Activated T-helper 17 cell treated with anti-CD3 and anti-CD28 coated beads, Interleukin-2, amount 50 U/mL, for 72 hours (primary cell): Measurements from ENCODE around the gene MRNIP. TPM values are rescaled to one million over a fixed set of nuclear protein-coding genes. Genes with fewer than 3 reads are reported as not detected.

ENCODE experiments used
- ATAC-seq: fragments of 150-1000 bp; cut with Tn5 transposase; replicated peaks from 2 replicates; pipeline ENCODE4 v1.10.0; 2021; ENCODE audit warnings: mild to moderate bottlenecking, moderate library complexity
- H3K27ac Mint-ChIP-seq: one replicate; pipeline ENCODE4 v1.8.0; 2022; ENCODE audit warnings: mixed read lengths
- H3K27me3 Mint-ChIP-seq: one replicate; pipeline ENCODE4 v1.8.0; 2022; ENCODE audit warnings: mixed read lengths
- H3K36me3 Mint-ChIP-seq: one replicate; pipeline ENCODE4 v1.8.0; 2022; ENCODE audit warnings: low read depth, mild to moderate bottlenecking, mixed read lengths
- H3K4me1 Mint-ChIP-seq: one replicate; pipeline ENCODE4 v1.8.0; 2022; ENCODE audit warnings: mixed read lengths
- H3K4me3 Mint-ChIP-seq: one replicate; pipeline ENCODE4 v1.8.0; 2022; ENCODE audit warnings: mild to moderate bottlenecking, mixed read lengths
- H3K9me3 Mint-ChIP-seq: one replicate; pipeline ENCODE4 v1.8.0; 2022; ENCODE audit warnings: mixed read lengths
- total RNA-seq, 2 donors: library from RNA; stranded (reverse); gene quantifications; one replicate each; pipeline ENCODE4 v1.2.3, GENCODE V29; 2022

Gene MRNIP
- total RNA-seq, 2 donors from 2014 or later: 17.4 to 35.2 TPM

DNA sequence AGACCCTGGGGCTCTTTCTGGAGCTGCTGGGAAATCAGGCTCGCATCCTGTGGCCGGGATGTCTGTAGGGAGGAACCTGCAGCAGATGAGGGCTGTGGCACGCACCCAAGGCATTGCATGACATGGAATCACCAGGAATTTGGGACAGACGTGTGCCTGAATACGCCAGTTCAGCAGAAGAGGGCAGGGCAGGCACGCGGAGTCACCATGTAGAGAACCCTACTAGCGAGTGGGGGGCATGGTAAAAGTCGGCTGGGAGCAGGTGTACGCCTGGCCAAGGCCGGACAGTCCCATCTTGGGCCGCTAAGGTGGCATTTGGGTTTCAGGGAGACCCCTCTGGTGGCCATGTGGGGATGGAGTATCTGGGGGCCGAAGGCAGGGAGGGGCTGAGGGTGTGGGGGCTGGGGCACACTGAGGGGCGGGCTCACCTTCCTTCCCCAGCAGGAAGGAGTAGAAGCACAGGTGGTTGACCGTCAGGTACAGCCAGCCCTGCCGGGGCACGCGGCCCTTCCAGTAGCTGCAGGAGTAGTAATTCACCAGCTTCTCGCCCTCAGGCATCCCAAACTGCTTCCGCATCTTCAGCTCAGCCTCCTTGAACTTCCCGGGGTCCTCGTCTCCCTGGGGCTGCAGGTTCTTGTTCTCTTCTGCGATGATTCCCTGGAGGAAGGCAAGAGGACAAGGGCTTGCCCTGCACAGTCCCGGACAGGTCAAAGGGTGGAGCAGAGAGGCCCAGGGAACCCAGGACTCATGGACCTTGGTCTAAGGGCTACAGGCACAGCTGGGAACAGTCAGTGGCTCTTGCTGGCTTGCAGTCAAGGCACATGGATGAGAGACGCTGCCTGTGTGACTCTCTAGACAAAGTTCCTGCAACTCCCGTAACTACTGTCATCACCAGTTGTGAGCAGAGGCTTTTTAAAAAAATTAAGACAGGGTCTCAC is 35.6 kb upstream of the MRNIP start:
- no peaks in the 10 kb centered on the region for H3K27me3 Mint-ChIP-seq
- no peaks in the 10 kb centered on the region for H3K4me1 Mint-ChIP-seq
- H3K27ac Mint-ChIP-seq: no peak overlapping the region
- no peak overlapping the region for H3K4me3 Mint-ChIP-seq
- peaks cover 58% of the 10 kb centered on the region for H3K36me3 Mint-ChIP-seq
- ATAC-seq: no peak
- H3K9me3 Mint-ChIP-seq: no peaks in the 10 kb centered on the region

DNA sequence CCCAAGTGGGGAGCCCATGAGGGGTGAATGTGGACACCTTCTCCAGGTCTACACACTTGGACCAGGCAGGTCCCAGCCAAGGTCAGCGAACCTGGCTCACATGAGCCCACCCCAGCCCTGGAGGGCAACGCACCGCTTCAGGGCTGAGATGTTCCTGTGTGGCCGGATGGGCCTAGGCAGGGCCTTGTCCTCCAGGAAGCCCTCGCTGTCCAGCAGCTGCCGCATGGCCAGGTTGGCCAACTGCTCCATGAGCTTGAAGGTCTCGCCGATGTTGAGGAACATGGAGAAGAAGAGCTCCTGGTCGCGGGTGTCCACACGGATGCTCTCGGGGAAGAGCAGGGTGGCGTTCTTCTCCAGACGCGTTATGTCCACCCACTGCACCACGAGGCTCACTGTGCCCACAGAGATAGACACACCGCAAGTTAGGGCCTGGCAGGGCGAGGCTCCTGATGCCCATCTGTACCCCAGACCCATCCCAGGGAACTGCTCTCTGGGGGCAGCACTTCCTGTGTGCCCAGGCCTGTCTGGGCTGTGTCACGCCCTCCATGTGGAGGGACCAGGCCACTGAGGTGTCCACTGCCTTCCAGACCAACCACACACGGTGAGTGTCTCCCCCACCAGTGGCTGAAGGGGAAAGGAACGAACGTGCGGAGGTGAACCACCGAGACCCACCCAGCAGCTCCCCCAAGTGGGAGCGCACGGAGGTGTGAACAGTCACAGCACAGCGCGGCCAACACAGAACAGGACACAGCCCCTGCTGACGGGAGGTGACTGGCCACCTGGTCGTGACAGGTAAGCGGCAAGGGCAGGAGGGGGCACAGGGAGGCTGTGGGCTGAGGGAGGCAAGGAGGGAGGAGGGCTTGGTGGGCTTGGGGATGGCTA is 34.7 kb upstream of the MRNIP start:
- Mint-ChIP-seq H3K27ac (no peak overlapping the region), H3K36me3 (peaks cover 58% of the 10 kb centered on the region), H3K9me3 (no peaks in the 10 kb centered on the region), H3K4me3 (no peak overlapping the region), H3K4me1 (no peaks in the 10 kb centered on the region), H3K27me3 (no peaks in the 10 kb centered on the region)
- ATAC-seq: no peak

DNA sequence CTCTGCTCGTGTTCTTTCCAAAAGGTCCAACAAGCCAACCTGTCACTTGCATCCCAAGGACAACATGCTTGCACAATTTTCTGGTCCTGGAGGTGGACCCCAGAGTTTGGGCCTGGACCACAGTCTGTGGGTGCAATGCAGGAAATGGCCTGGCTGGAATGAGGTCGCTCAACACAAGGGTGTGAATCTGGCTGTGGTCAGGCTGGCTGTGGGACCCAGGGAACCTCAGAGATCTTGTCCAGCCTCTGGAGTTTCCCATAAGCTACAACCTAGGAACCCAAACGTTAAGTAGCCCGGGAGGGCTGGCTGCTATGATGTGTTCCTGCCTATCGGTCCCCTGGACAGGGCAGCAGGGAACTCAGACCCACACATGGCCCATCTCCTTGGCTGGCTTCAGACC is 33.6 kb upstream of the MRNIP start:
- H3K4me3 Mint-ChIP-seq: no peak overlapping the region
- H3K27me3 Mint-ChIP-seq: no peaks in the 10 kb centered on the region
- H3K9me3 Mint-ChIP-seq: no peaks in the 10 kb centered on the region
- no peak for ATAC-seq
- peaks cover 61% of the 10 kb centered on the region for H3K36me3 Mint-ChIP-seq
- H3K27ac Mint-ChIP-seq: no peak overlapping the region
- H3K4me1 Mint-ChIP-seq: no peaks in the 10 kb centered on the region

DNA sequence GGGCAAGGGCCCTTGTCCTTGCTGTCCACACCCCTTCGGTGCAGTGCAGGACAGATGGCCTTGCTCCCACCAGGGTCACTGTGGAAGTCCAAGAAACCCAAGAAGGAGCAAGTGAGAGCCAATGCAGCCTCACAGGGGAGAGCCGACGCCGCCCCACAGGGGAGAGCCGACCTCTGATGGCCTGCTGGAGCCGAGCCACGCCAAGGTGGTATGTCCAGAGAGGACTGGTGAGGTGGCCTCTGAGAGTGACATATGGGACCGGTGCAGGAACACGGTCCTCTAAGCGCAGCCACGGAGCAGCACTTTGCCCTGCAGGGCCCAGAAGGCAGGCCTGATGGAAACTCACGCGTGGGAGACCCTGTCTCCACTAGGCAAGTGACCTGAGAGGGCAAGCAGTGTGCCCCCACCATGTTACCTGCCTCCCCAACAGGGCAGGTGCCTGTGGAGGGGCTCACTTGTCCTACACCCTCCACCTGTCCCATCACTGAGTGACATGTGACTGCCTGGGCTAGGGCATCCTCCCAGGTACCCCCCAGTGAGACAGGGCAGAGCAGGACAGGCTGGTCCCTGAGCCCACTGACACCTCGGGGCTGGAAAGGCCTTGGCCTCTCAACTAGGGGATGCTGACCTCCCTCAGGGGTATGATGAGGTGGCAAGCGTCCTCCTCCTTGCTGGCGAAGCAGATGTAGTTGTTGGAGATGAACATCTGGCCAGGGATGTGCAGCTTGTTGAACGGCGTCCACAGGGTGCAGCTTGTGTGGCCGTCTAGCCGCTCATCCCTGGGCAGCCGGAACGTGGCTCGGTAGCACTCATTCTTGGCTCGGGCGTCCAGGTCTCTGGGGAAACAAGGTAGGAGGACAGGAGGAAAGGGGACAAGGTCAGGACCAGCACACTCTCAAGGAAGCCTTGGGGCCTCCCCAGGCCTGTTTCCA is 32.4 kb upstream of the MRNIP start:
- H3K27me3 Mint-ChIP-seq: no peaks in the 10 kb centered on the region
- H3K4me1 Mint-ChIP-seq: no peaks in the 10 kb centered on the region
- H3K36me3 Mint-ChIP-seq: peaks cover 66% of the 10 kb centered on the region
- no peaks in the 10 kb centered on the region for H3K9me3 Mint-ChIP-seq
- no peak for ATAC-seq
- no peak overlapping the region for H3K27ac Mint-ChIP-seq
- no peak overlapping the region for H3K4me3 Mint-ChIP-seq

DNA sequence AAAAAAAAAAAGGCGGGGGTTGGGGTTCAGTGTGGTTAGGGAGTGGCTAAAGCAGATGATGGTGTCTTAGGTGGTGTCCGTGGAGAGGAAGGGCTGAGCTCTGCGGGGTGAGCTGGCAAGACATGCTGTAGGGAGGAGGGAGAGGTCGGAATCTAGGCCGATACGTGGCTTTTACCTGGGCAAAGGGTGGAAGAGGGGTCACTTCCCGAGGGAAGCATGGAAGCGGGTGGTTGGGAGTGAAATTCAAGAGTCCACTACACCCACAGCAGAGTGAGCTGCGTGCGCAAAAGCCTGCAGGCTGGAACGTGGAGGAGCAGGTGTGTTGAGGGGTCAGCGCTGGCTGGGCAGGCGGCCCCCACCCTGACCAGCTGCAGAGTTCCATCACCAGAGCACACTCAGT is 31.3 kb upstream of the MRNIP start:
- peaks cover 66% of the 10 kb centered on the region for H3K36me3 Mint-ChIP-seq
- H3K4me1 Mint-ChIP-seq: no peaks in the 10 kb centered on the region
- no peak for ATAC-seq
- H3K4me3 Mint-ChIP-seq: no peak overlapping the region
- no peak overlapping the region for H3K27ac Mint-ChIP-seq
- H3K9me3 Mint-ChIP-seq: no peaks in the 10 kb centered on the region
- H3K27me3 Mint-ChIP-seq: no peaks in the 10 kb centered on the region

DNA sequence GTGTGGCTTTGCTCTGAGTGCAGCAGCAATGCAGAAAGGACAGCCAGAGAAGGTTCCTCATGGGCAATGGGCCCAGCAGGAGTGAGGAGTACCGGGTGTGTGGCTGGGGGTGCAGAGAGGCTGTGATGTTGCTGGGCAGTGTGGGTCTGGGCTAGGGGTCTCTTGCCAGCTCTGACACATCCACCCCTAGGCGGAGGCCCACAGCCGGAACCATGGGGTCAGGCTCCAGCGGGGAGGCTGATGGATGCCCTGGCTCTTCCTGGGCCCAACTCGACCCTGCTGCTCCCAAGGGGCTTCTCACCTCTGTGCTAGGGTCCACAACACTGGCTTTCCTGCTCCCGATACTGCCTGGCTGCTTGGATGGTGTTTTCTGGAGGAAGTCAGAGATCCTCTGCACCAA is 29.2 kb upstream of the MRNIP start:
- ATAC-seq: no peak
- Mint-ChIP-seq H3K9me3 (peaks cover 6% of the 10 kb centered on the region), H3K4me1 (no peaks in the 10 kb centered on the region), H3K4me3 (no peak overlapping the region), H3K27ac (no peak overlapping the region), H3K36me3 (peaks cover 87% of the 10 kb centered on the region), H3K27me3 (no peaks in the 10 kb centered on the region)

DNA sequence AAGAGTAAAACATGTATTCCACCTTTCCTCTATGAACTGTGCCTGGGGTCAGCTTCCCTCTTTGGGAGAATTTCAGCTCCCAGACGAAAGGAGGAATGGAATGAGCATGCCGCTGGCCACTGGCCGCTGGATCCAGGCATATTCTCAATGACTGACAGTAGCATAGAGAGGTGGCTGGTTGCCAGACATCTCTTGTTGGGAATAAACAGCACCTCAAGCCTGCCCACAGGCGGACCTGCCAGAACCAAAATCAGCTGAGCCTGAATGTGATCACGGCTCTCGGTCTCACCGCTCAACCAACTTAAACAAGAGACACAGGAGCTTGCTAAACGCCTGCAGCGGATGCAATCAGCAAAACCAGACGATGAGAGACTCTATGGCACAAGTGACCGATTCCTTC is 28.5 kb upstream of the MRNIP start:
- H3K4me1 Mint-ChIP-seq: no peaks in the 10 kb centered on the region
- ATAC-seq: no peak
- no peak overlapping the region for H3K27ac Mint-ChIP-seq
- H3K36me3 Mint-ChIP-seq: peaks cover 87% of the 10 kb centered on the region
- peaks cover 6% of the 10 kb centered on the region for H3K9me3 Mint-ChIP-seq
- H3K4me3 Mint-ChIP-seq: no peak overlapping the region
- no peaks in the 10 kb centered on the region for H3K27me3 Mint-ChIP-seq

DNA sequence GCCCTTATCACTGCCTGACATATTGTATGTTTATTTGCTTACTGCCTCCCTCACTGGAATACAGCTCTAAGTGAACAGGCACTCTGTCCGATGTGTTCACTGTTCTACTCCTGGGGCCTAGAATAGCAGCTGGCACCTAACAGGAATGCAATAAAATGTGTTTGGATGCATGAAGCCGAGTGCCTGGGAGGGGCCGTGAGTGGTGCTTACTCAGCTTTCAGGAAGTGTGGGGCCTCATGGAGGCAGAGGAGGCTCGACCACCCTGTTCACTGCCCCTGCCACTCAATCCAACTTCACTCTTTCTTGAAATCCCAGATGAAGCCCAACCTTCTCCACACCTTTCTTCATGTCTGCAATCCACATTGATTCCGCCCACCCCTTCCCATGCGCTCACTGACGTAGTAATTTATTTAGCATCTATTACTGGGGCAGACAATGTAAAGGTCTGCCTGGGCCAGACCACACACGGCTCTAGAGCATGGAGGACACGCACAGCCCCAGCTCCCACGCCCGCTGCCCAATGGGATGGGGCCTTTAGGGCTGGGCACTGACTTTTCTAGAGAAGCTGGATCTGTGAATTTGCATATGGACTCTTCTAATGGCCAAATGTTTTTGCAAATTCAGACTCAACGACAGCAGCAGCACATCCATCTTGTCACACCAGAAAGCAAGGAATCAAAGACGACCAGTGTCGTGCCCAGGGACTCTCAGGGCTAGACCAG is 27.7 kb upstream of the MRNIP start:
- H3K4me3 Mint-ChIP-seq: no peak overlapping the region
- H3K4me1 Mint-ChIP-seq: no peaks in the 10 kb centered on the region
- H3K27me3 Mint-ChIP-seq: no peaks in the 10 kb centered on the region
- H3K36me3 Mint-ChIP-seq: peaks cover 87% of the 10 kb centered on the region
- ATAC-seq: no peak
- peaks cover 6% of the 10 kb centered on the region for H3K9me3 Mint-ChIP-seq
- no peak overlapping the region for H3K27ac Mint-ChIP-seq

DNA sequence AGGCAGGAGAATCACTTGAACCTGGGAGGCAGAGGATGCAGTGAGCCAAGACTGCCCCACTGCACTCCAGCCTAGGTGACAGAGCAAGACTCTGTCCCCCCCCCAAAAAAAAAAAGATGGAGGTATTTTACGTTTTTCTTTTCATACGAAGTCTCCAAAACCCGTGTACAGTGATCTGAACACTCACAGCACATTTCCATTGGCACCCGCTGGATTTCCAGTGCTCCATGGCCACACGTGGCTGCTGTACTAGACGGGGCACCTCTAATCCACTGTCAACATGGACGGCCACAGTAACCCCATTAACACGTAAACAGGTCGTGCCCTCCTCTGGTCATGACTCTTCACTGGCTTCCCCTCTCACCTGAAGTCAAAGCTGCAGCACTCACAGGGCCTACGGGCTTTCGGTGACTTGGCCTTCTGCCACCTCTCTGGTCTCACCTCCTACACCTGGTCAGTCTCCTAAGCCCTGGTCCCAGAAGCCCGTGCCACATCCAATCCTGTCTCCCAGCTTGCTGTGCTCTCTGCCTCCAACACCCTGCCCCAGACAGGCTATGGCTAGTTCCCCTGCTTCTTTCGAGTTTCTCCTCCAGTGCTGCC is 27.0 kb upstream of the MRNIP start:
- Mint-ChIP-seq H3K9me3 (peaks cover 6% of the 10 kb centered on the region), H3K4me3 (no peak overlapping the region), H3K27me3 (no peaks in the 10 kb centered on the region), H3K27ac (no peak overlapping the region), H3K4me1 (no peaks in the 10 kb centered on the region), H3K36me3 (peaks cover 84% of the 10 kb centered on the region)
- ATAC-seq: no peak

DNA sequence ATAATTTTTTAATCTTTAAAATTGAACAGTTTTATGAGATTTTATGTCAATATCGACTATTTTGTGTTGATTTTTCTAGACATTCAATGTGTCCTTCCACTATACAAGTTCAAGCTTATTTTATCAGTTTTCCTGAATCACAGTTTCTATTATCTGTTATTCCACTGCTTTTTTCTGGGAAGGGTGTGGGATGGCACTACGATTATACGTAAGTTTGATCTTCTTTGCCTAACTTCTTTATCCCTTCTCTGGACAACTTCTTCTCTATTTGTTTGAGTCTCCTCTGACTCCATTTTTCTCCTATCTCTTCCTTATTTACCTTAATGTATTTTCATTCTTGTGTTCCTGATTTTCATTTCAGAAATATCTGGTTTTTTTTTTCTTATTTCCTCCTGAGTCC is 24.5 kb upstream of the MRNIP start:
- Mint-ChIP-seq H3K9me3 (peaks cover 6% of the 10 kb centered on the region), H3K27me3 (no peaks in the 10 kb centered on the region), H3K36me3 (peaks cover 62% of the 10 kb centered on the region), H3K27ac (no peak overlapping the region), H3K4me3 (no peak overlapping the region), H3K4me1 (no peaks in the 10 kb centered on the region)
- ATAC-seq: no peak

DNA sequence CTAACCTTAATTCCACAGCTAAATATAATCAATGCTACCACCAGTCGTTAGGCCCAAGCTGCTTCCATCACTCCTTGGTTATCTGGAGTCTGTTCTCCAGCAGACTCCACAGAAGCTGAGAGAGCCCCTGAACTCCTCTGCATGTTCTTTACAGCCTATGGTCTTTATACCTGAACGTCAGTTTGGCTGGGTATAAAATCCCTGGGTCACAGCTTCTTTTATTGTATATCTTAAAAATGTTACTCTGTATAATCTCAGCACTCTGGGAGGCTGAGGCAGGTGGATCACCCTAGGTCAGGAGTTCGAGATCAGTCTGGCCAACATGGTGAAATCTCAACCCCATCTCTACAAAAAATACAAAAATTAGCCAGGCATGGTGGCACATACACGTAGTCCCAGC is 23.7 kb upstream of the MRNIP start:
- peaks cover 4% of the 10 kb centered on the region for H3K4me1 Mint-ChIP-seq
- H3K4me3 Mint-ChIP-seq: no peak overlapping the region
- no peaks in the 10 kb centered on the region for H3K27me3 Mint-ChIP-seq
- no peak overlapping the region for H3K27ac Mint-ChIP-seq
- no peak for ATAC-seq
- H3K9me3 Mint-ChIP-seq: peaks cover 6% of the 10 kb centered on the region
- peaks cover 62% of the 10 kb centered on the region for H3K36me3 Mint-ChIP-seq

DNA sequence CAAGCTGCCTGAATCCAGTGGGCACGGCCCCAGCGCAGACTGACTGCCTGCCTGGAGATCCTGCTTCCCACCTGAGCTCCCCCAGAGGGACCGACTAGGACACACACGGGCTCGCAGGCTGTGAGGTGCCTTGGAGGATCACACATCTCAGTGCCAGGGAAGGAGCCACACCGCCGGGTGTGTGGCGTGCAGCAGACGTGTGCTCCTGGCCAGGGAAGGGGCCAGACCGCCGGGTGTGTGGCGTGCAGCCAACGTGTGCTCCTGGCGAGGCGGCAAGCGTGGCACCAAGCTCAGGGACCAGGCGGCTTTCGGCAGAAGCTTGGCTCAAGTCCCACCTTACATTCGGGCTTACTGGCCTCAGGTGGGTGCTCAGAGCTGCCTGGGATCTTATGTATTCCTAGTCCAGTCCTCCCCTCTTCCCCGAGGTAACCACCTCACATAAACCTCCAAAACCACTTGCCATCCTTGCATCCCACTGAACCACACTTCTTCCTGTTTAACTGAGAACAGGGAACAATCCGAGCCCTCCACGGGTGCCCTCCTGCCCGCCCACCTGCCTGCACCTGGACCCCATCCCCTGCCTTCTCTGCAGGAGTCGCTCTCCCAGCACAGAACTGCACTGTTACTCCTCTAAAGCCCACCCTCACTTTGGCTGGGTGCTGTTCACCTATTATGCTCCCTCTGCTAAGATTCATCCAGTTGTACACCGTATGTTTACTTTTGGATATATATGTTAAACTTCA is 22.4 kb upstream of the MRNIP start:
- no peak for ATAC-seq
- H3K9me3 Mint-ChIP-seq: peaks cover 6% of the 10 kb centered on the region
- H3K27me3 Mint-ChIP-seq: no peaks in the 10 kb centered on the region
- H3K4me1 Mint-ChIP-seq: peaks cover 4% of the 10 kb centered on the region
- H3K36me3 Mint-ChIP-seq: peaks cover 60% of the 10 kb centered on the region
- H3K27ac Mint-ChIP-seq: no peak overlapping the region
- H3K4me3 Mint-ChIP-seq: no peak overlapping the region
